ENCODE data around the gene BCL2L11.
"Not testable (repeated sequence)": the region's sequence is repeated elsewhere in the genome, so short reads cannot be mapped to it uniquely, and the experiment has no call there.

Gene BCL2L11, protein sequence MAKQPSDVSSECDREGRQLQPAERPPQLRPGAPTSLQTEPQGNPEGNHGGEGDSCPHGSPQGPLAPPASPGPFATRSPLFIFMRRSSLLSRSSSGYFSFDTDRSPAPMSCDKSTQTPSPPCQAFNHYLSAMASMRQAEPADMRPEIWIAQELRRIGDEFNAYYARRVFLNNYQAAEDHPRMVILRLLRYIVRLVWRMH

GRCh38 chr2:111120253-111121027, at the start of gene BCL2L11:
Gene BCL2L11 (plus strand): TSS chr2:111120914. CDS start chr2:111123746, 2,832 bp downstream.
- peak; percentile 82 to 85 for DNase-seq (ENCODE audit: low read depth in 2 of 2)

- no peak for DNase-seq (ENCODE audit: low read depth in 2 of 2)
These were observed 49.0 kb upstream of the BCL2L11 start for GRCh38 chr2:111071600-111072171.

GRCh38 chr2:111072220-111072871, 48.4 kb upstream of the BCL2L11 start:
- no peak for DNase-seq (ENCODE audit: low read depth in 2 of 2)

DNA sequence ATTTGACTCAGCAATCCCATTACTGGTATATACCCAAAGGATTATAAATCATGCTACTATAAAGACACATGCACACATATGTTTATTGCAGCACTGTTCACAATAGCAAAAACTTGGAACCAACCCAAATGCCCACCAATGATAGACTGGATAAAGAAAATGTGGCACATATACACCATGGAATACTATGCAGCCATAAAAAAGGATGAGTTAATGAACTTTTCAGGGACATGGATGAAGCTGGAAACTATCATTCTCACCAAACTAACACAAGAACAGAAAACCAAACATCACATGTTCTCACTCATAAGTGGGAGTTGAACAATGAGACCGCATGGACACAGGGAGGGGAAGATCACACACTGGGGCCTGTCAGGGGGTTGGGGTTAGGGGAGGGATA, 38.1 kb upstream of the BCL2L11 start:
- DNase-seq (ENCODE audit: low read depth in 2 of 2): not testable (repeated sequence)

DNA sequence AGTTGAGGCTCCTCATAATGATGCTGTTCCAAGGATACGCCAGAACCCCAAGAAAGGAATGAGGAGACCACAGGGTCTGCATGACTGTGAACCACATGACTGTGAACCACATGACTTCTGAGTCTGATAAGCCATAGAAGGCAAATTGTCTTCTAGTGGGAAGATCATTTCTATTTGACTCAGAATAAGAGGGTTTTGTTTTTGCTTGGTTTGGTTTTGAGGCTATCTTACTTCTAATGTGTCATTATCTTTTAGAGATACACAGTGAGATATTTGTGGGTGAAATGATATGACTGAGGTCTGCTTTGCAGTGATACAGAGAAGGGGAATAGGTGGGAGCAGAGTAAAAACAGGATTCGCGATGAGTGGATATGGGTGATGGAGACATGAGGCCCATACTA, 28.9 kb upstream of the BCL2L11 start:
- DNase-seq (ENCODE audit: low read depth in 2 of 2): no peak

GRCh38 chr2:111094691-111095090, 26.0 kb upstream of the BCL2L11 start:
- DNase-seq (ENCODE audit: low read depth in 2 of 2): no peak

DNA sequence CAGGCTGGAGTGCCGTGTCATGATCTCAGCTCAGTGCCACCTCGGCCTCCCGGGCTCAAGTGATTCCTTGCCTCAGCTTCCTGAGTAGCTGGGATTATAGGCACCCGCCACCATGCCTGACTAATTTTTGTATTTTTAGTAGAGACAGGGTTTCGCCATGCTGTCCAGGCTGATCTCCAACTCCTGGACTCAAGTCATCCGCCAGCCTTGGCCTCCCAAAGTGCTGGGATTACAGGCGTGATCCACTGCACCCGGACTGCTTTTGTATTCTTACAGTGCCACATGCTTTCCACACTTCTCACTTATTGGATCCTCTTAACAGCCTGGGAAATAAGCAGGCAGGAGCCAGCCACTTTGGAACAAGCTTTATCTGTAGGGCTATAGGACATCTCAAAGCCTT, 25.3 kb upstream of the BCL2L11 start:
- no peak for DNase-seq (ENCODE audit: low read depth in 2 of 2)

DNA sequence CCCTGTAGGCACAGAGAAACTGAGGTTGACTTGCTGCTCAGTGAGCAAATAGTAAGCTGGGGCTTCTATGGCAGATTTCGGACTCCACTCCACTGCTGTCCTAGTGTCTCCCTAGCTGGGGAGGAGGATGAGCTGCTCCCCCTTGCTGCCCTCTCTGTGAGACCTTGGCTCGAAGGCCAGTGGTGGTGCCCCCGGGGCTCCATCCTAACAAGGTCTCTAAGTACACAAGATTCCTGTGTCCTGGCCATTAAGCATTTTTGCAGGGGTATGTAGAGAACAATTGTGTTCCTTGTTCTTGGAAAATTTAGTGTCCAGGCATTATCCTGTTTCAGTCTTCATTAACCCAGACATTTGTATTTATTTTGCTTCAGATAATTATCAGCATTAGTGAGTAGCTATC, 21.3 kb upstream of the BCL2L11 start:
- no peak for DNase-seq (ENCODE audit: low read depth in 2 of 2)

DNA sequence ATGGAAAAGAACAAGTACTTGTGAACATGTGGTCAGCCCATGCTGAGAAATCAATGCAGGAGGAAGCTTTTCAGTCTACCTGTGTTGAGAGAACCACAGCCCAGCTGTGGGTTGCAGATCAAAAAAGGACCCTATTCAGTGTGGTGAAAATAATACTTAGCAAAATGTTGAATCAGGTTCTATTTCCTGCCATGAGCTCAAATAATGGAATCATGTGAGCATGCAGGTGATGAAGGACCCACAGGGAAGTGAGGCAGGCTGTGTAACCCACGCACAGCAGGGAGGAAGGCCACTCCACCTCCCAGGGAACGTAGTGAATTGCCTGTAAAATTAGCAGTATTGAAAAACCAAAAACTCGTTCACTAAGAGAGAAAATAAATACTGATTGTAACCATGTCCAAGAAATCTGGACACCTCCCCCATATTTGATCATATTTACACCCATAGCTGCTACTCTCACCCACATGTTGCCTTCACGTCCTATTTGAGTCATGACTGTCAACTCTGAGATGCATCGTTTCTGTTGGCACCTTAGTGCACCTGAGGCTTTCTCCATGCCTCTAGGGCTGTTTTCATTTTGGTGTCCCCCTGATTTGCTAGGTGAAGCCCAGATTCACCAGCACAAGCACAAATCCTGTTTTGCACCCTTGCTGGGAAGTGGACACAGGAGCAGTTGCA, 20.5 kb upstream of the BCL2L11 start:
- DNase-seq (ENCODE audit: low read depth in 2 of 2): no peak

GRCh38 chr2:111100765-111101162, 19.9 kb upstream of the BCL2L11 start:
- no peak for DNase-seq (ENCODE audit: low read depth in 2 of 2)

DNA sequence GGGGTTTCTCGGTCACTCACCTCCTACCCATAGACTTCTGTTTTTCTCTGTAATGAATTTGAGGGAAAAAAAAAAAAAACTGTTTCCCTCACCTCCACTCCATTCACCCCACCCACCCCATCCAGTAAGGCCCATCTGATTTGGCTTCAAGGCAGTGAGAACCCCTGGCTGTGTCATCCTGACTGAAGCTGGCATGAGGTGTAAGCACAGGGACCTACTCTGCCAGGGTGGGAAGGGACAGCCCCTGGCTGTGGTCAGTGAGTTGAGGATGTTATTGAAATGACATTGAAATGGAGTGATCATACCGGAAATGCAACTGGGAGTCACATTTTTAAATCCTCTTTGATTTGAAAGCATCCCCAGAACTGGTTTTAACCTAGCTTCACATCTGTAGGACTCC, 19.1 kb upstream of the BCL2L11 start:
- no peak for DNase-seq (ENCODE audit: low read depth in 2 of 2)

DNA sequence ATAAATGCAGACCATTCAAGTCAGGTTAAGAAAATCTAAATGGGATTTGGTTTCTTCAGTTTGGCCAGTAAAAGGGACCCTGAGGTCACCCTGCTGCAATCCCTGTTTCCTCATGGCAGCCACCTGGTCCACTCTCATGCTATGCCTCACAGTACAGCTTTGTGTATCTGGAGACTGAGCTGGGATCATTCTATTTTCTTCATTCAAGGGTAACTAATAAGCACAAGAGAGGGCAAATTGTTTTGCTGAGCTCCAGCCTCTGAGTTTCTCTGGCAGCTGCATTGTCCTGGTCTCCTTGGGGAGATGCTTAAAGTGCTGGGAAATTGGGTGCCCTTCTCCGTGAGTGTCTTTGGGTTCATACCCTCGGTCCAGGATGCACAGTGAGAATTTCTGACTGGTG, 18.5 kb upstream of the BCL2L11 start:
- no peak for DNase-seq (ENCODE audit: low read depth in 2 of 2)

DNA sequence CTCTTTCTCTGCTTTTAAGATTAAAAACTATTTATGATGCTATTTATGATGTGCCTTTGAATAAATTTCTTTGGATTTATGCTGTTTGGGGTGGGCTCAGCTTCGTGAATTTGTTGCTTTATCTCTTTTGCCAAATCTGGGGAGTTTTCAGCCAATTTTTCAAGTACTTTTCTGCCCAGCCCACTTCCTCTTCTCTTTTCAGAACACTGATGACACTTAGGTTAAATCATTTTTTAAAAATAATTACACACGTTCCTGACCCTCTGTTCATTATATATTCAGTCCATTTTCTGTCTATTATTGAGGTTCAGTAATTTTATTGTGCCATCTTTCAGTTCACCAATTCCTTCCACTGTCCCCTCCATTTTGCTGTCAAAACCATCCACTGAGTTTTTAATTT, 14.8 kb upstream of the BCL2L11 start:
- DNase-seq (ENCODE audit: low read depth in 2 of 2): no peak

DNA sequence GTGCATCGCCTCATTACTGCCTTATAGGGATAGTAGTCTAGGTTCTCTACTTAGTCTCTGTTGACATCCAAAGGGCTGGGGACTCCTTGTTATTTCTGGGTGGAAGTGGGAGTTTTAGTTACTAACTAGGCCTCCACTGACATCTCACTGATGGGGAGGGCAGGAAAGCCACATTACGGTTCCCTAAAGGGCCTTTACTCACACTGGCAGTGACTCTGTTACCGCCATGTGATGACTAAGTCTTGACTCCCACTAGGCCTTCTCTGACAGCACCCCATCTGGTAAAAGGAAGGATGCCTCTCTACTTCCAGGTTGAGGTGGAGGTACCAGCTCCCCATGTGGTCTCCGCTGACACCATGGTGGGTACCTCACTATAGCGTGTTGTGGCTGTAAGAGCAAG, 14.0 kb upstream of the BCL2L11 start:
- no peak for DNase-seq (ENCODE audit: low read depth in 2 of 2)

GRCh38 chr2:111108745-111109271, 11.9 kb upstream of the BCL2L11 start:
- DNase-seq (ENCODE audit: low read depth in 2 of 2): no peak

- no peak for DNase-seq (ENCODE audit: low read depth in 2 of 2)
These were observed 9.5 kb upstream of the BCL2L11 start for GRCh38 chr2:111111101-111111755.

DNA sequence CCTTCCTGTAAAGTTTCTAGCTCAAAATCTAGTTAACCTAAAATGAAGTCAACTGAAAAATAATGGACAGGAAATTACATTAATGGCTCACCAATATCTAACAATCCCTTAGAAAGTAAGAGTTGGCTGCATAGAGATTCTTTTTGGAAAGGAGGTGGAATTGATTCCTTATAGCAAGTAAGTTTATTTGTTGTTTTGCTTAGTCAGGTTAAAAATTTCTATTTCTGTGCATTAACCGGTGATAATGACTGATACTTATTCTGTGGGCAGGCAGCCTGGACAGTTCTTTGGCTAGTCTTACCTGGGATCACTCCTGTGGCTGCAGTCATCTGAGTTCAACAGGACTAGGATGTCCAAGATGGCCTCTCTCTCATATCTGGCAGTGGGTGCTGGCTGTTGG, 6.9 kb upstream of the BCL2L11 start:
- DNase-seq (ENCODE audit: low read depth in 2 of 2): no peak

DNA sequence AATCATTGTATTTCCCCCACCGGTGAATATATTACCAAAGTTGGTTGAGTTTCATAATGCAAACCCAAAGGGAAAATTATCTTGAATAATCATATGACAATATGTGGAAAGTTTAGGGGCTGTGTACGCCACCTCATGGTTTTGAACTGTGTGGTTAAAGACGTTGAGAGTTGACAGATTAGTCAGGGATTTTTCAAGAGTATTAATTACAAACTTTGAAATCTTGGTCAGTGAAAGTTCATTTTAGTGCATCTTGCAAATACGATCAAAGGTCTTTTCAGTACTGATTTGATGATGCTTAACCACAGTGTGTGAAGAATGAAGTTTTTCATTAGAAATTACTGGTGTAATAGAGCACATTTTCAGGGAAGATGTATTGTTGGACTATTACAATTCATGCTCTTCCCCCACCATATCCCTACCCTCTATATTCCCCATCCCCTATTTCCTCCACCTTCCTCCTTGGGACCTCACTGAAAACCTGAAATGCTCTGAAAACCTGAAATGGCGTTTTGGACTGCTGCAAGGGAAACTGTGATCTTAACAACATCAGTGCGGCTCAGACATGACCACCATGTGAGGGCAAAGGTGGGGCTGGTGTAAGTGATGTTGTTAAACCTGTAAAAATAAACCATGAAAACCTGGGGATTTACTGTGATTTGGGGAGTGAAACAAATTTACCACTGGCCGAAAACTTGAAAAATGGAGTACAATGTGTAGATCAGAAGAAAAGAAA, 4.5 kb upstream of the BCL2L11 start:
- no peak for DNase-seq (ENCODE audit: low read depth in 2 of 2)

DNA sequence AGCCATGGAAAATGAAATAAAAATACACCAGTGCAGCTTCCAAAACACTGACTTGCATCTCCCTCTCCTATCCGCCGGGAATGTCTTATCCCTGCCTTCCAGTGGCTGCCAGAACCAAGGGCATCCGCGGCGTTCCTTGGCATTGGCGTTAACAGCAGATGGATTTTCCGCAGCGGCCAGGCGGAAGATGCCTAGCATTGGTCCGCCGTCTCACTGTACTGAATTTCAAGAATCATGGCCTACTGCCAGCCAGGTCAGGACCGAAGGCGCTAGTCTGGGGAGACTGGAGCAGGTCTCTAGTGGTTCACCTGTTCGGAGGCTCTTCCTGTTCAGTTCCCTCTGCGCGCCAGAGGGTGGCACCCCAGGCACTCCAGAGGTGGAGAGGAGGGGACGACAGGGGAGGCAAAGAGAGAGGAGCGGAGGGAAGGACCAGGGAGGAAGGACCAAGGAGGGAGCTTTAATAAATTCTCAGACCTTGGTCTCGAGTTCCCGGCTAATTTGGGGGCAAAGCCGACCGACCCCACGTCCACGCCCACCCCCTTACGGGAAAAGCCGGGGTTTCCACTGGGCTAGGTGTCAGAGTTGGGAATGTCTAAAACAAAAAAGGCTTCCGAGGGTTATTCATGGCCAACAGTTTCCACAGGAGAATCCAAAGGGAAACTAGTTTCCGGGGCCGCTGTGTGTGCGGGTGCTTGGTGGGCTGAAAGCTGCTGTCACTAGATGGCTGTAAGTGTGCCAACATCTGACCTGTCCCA, 3.7 kb upstream of the BCL2L11 start:
- DNase-seq (ENCODE audit: low read depth in 2 of 2): peak in 1 of 2 donors; percentile 54

All from activated CD4-positive, alpha-beta T cell treated with anti-CD3 and anti-CD28 coated beads for 24 hours (primary cell).